SK-N-SH treated with all-trans-retinoic acid at 6 μM for 48 hours (cell line): ENCODE measurements around the gene C14orf93.

ENCODE experiments used
- ARNTL ChIP-seq: fragments of 450-650 bp; formaldehyde crosslinking; IDR thresholded peaks from 2 replicates; pipeline ENCODE4 v1.5.0; 2020; ENCODE audit warnings: low read depth, mild to moderate bottlenecking, moderate library complexity, borderline replicate concordance
- CSRNP3 ChIP-seq: fragments of 250-450 bp; sonication (Bioruptor Pico); IDR thresholded peaks from 2 replicates; pipeline ENCODE4 v1.5.1; 2021; ENCODE audit warnings: mild to moderate bottlenecking, moderate library complexity
- GLIS3 ChIP-seq: fragments of 250-450 bp; sonication (Bioruptor Pico); IDR thresholded peaks from 2 replicates; pipeline ENCODE4 v1.5.0; 2020; ENCODE audit warnings: mild to moderate bottlenecking, moderate library complexity
- ISL1 ChIP-seq: fragments of 250-450 bp; sonication (Bioruptor Pico); IDR thresholded peaks from 2 replicates; pipeline ENCODE4 v2.1.2; 2022; ENCODE audit warnings: mild to moderate bottlenecking, moderate library complexity
- RARB ChIP-seq: fragments of 250-450 bp; sonication (Bioruptor Pico); IDR thresholded peaks from 2 replicates; pipeline ENCODE4 v1.8.0; 2021; ENCODE audit warnings: mild to moderate bottlenecking, moderate library complexity
- TCF4 ChIP-seq: fragments of 250-450 bp; sonication (Bioruptor Pico); IDR thresholded peaks from 2 replicates; pipeline ENCODE4 v1.8.0; 2021; ENCODE audit warnings: mild to moderate bottlenecking, moderate library complexity, borderline replicate concordance
- ZFP3 ChIP-seq: fragments of 250-450 bp; sonication (Bioruptor Pico); IDR thresholded peaks from 2 replicates; pipeline ENCODE4 v1.5.0; 2020; ENCODE audit warnings: mild to moderate bottlenecking, moderate library complexity
- ZFP30 ChIP-seq: fragments of 450-650 bp; formaldehyde crosslinking; IDR thresholded peaks from 2 replicates; pipeline ENCODE4 v1.5.0; 2022; ENCODE audit warnings: mild to moderate bottlenecking, moderate library complexity
- ZNF565 ChIP-seq: fragments of 450-650 bp; formaldehyde crosslinking; conservative IDR thresholded peaks from 2 replicates; pipeline ENCODE4 v1.5.0; 2020; ENCODE audit warnings: low read depth, mild to moderate bottlenecking, moderate library complexity
- TF ChIP-seq, protein P1 (sequence below): fragments of 250-450 bp; sonication (Bioruptor Pico); IDR thresholded peaks from 2 replicates; pipeline ENCODE4 v1.5.0; 2020; ENCODE audit warnings: mild to moderate bottlenecking, moderate library complexity
- TF ChIP-seq, protein P2 (sequence below): fragments of 250-450 bp; sonication (Bioruptor Pico); IDR thresholded peaks from 2 replicates; pipeline ENCODE4 v1.8.0; 2020; ENCODE audit warnings: mild to moderate bottlenecking, moderate library complexity, borderline replicate concordance

DNA sequence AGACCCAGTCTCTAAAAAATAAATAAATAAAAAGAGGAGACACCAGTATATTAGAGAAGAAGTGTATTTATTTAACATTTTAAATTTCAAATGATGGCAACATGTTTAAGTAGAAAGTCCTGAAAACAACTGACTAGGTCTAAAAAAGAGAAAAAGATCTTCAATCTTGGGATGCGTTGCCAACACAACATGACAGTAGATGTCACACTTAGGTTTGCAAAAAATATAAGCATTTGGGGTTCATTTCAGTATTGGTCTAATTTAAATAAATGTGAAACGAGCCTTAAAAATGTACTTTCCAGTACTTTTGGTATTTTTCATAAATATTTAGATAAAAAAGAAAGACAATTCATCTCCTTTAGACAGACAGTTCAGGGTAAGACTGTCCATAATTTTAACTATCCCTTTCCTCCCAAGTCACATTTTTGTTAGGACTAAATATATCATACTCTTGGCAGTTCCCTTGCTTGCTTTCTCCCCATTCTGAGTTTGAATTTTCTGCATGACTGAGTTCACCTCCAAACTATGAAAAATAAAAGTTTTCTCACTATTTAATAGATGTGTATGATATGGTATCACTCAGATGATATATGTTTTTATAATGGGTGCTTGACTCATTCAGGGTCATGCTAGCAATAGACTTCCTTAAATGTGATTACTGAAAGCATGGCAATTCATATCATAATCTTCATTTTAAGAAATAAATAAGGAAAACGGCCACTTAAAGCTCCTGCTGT is 4.3 kb downstream of the C14orf93 start:
- TF ChIP-seq ZFP3, result no peak
- TF ChIP-seq GLIS3 (CRISPR knock-in tag), result no peak
- TF ChIP-seq ZNF565 (CRISPR knock-in tag), result no peak
- TF ChIP-seq, protein P1, sequence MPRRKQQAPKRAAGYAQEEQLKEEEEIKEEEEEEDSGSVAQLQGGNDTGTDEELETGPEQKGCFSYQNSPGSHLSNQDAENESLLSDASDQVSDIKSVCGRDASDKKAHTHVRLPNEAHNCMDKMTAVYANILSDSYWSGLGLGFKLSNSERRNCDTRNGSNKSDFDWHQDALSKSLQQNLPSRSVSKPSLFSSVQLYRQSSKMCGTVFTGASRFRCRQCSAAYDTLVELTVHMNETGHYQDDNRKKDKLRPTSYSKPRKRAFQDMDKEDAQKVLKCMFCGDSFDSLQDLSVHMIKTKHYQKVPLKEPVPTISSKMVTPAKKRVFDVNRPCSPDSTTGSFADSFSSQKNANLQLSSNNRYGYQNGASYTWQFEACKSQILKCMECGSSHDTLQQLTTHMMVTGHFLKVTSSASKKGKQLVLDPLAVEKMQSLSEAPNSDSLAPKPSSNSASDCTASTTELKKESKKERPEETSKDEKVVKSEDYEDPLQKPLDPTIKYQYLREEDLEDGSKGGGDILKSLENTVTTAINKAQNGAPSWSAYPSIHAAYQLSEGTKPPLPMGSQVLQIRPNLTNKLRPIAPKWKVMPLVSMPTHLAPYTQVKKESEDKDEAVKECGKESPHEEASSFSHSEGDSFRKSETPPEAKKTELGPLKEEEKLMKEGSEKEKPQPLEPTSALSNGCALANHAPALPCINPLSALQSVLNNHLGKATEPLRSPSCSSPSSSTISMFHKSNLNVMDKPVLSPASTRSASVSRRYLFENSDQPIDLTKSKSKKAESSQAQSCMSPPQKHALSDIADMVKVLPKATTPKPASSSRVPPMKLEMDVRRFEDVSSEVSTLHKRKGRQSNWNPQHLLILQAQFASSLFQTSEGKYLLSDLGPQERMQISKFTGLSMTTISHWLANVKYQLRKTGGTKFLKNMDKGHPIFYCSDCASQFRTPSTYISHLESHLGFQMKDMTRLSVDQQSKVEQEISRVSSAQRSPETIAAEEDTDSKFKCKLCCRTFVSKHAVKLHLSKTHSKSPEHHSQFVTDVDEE (CRISPR knock-in tag), result no peak
- no peak for TF ChIP-seq ARNTL (CRISPR knock-in tag)
- no peak for TF ChIP-seq ISL1 (CRISPR knock-in tag)
- TF ChIP-seq ZFP30 (CRISPR knock-in tag), result no peak
- TF ChIP-seq, protein P2, sequence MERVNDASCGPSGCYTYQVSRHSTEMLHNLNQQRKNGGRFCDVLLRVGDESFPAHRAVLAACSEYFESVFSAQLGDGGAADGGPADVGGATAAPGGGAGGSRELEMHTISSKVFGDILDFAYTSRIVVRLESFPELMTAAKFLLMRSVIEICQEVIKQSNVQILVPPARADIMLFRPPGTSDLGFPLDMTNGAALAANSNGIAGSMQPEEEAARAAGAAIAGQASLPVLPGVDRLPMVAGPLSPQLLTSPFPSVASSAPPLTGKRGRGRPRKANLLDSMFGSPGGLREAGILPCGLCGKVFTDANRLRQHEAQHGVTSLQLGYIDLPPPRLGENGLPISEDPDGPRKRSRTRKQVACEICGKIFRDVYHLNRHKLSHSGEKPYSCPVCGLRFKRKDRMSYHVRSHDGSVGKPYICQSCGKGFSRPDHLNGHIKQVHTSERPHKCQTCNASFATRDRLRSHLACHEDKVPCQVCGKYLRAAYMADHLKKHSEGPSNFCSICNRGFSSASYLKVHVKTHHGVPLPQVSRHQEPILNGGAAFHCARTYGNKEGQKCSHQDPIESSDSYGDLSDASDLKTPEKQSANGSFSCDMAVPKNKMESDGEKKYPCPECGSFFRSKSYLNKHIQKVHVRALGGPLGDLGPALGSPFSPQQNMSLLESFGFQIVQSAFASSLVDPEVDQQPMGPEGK (CRISPR knock-in tag), result no peak
- TF ChIP-seq TCF4 (CRISPR knock-in tag), result no peak
- TF ChIP-seq CSRNP3 (CRISPR knock-in tag), result no peak
- no peak for TF ChIP-seq RARB (CRISPR knock-in tag)
